HG03520 (cell line): ENCODE results near the gene RPRD1B.
"Not testable (repeated sequence)": the region's sequence is repeated elsewhere in the genome, so short reads cannot be mapped to it uniquely, and the experiment has no call there.

Experiments used
- ATAC-seq: cut with Tn5 transposase; IDR thresholded peaks from one replicate; pipeline ENCODE4 v1.9.1; 2021; ENCODE audit warnings: mild to moderate bottlenecking, moderate library complexity; ENCODE audit not compliant: unreplicated experiment

Gene RPRD1B

GRCh38 chr20:38001173-38001875 is 32.2 kb upstream of the RPRD1B start:
- no peak for ATAC-seq

DNA sequence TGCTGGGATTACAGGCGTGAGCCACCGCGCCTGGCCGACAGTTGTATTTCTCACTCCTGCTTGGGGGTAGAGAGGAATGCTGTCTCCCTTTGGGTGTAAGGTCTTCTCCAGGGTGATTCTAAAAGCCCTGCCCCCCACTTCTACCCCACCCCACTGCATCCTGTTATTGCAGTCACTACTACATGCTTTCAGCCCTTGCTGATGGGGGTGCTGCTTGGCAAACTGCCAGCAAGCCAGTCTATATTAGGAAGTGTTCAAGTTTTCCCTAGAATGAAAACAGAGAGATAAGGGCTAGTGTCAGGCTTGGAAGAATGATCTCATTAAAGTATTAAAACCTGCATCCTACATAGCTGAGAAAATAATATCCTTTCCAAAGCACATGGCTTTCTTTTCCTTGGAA is 31.6 kb upstream of the RPRD1B start:
- ATAC-seq, result no peak

- ATAC-seq, result no peak
Measured at GRCh38 chr20:38002422-38002821, 31.1 kb upstream of the RPRD1B start.

- no peak for ATAC-seq
Measured at GRCh38 chr20:38004416-38004815, 29.1 kb upstream of the RPRD1B start.

DNA sequence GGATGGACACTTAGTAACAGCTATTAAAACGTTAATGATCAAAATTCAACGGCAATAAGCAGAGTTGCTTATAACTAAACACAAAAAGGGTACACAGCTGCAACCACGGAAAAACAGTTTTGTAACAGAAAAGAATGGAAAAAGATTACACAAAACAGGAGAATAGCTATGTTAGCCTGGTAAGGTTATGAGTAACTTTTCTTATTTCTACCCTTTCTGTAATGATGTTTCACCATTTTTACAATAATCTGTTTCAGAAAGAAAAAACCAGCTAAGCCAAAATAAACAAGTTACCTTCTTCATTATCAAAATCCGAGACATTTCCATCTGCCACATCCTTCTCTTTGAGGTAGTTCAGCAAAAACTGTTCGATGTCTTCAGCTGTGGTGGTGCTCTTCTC is 27.6 kb upstream of the RPRD1B start:
- no peak for ATAC-seq

- ATAC-seq, result no peak
Measured at GRCh38 chr20:38007526-38007925, 26.0 kb upstream of the RPRD1B start.

DNA sequence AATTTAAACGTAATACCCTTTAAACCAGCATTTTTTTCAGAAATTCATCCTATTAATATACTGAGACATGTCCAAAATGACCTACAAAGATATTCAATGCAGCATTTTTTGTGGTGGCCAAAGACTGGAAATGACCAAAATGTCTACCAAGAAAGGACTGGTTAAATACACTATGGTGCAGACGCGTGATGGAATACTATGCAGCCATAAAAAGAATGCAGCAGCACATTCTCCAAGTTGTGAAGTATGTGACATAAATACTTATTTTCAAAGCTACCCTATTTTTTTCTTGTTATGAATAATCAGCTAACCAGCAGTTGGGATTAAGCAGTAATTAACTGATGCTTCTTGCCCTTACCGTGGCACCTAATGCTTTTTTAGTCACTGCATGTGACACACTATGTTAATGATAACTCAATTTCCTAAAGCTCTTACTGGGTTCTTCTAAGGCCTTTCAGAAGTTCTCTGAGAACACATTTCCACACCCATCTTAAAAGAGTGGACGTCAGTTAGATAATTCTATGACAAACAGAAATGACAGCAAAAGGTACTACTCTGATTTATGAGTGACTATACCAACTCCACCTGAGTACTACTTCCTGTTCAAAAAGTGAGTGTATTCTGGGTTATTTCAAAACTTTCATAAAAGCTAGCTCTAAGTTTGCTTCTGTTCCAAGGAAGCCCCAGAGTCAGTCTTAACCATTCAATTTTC is 25.2 kb upstream of the RPRD1B start:
- no peak for ATAC-seq

DNA sequence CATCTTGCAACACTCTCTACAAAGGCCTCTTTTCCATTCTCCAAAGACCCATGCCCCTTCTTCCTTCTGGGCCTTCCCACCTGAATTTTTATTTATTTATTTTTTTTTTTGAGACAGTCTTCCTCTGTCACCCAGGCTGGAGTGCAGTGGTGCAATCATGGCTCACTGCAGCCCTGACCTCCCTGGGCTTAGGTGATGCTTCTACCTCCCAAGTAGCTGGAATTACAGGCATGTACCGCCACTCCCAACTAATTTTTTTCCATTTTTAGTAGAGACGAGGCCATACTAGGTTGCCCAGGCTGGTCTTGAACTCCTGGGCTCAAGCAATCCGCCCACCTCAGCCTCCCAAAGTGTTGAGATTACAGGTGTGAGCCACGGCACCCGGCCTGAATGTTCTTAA is 24.1 kb upstream of the RPRD1B start:
- ATAC-seq, result not testable (repeated sequence)

- ATAC-seq, result no peak
Measured at GRCh38 chr20:38011696-38012095, 21.9 kb upstream of the RPRD1B start.

DNA sequence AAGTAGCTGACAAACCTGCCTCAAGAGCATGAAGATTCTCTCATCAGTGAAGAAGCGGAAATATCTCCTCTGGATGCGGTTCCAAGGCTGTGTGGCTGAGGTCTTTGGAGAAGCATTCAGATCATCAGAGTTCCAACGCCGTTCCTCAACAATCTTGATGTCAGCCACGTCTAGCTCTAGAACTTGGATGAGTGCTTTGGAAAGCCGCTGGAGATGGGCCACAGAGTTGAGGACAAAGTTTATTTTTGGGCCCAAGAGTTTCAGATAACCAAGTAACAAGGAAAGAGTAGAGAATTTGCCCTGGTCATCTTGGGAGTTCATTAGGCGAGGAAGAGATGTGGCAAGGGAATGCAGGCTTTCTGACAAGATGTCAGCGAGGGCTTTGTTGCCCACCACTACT is 21.2 kb upstream of the RPRD1B start:
- no peak for ATAC-seq

DNA sequence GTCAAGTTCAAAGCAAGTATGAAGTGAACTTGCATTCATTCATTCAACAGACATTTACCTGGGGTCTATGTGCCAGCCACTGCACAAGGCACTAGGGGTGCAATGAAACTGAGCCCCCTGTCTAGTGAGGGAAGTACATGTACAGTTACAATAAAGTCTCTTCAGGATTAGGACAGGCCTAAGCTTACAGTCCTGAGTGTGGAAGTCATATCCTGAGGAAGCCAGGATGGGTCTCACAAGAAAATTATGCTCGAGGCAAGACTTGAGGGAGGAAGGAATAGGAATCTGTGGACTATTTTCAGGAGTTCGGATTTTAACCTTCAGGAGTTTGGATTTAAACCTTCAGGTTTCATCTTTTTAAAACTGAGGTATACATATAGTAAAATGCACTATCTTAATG is 19.7 kb upstream of the RPRD1B start:
- no peak for ATAC-seq

DNA sequence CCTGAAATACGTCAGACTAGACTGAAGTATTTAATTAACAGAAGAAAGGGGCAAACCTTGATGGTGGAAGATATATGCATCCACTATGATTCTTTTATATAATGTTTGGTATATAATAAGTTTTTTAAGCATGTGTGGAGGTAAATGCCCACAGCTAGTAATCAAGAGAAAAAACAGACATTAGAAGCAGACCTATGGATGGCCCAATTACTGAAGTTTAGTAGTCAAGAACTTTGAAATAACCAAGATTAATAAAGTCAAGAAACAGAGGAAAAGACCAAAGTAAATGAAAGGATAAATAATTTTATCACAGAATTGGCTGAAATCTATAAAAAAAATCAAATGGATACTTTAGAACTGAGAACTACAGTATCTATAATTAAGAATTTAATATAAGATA is 15.6 kb upstream of the RPRD1B start:
- no peak for ATAC-seq

- no peak for ATAC-seq
Measured at GRCh38 chr20:38018385-38018784, 15.2 kb upstream of the RPRD1B start.

- no peak for ATAC-seq
Measured at GRCh38 chr20:38021087-38021772, 12.3 kb upstream of the RPRD1B start.

- no peak for ATAC-seq
Measured at GRCh38 chr20:38023181-38024001, 10.2 kb upstream of the RPRD1B start.

GRCh38 chr20:38024496-38024895 is 9.1 kb upstream of the RPRD1B start:
- no peak for ATAC-seq

- ATAC-seq, result no peak
Measured at GRCh38 chr20:38029453-38029852, 4.1 kb upstream of the RPRD1B start.

DNA sequence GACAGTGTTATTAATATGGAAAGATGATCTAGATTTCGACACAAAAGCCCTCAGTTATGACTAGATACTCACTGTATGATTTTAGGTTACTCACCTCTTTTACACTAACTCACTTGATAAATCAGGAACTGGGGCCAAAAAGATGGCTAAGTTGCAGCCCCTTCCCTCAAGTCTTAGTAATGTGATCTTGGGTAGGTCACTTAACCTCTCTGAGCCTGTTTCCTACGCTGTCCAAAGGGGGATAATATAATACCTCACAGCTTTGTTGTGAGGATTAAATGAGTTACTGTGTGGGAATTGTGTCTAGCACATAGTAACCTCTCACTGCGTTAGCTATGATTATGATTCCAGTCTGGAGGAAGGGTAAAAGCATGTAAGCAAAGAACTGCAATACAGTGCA is 1.6 kb upstream of the RPRD1B start:
- no peak for ATAC-seq

GRCh38 chr20:38032585-38033329 is 789 bp upstream of the RPRD1B start:
- ATAC-seq, result peak; percentile 42

DNA sequence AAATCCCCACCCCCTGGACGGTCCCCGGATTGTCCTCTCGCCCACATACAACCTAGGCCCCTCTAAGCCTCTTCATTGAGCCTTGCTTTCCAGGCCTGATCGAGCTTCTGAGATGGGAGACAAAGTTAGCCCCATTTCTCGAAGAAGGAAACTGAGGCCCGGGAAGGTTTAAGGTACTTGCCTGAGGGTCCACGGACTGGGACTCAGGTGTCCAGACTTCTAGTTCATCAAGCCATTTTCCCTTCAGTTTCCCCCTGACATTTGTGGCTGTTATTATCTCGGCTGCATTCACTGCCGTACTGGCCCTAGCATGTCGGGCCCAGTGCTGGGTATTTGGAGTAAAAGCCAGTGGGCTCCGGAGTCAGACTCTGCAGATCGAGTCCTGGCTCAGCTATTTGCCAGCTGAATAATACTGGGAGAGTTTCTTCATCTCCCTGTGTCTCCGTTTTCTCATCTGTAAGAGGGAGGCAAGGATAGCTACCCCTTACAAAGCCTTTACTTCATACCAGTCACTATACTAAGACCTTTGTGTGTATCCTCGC is 633 bp downstream of the RPRD1B start:
- ATAC-seq, result no peak
